GM18873 (cell line): Measurements from ENCODE around the gene MT1B.

Experiments used
- ATAC-seq: cut with Tn5 transposase; IDR thresholded peaks from one replicate; pipeline ENCODE4 v1.9.1; 2021; ENCODE audit warnings: mild to moderate bottlenecking, moderate library complexity, moderate number of reproducible peaks; ENCODE audit not compliant: unreplicated experiment, low FRiP score

Gene MT1B

GRCh38 chr16:56683424-56684172 lies 31.9 kb downstream of the MT1B start:
- no peak for ATAC-seq

GRCh38 chr16:56684256-56684925 lies 32.7 kb downstream of the MT1B start:
- ATAC-seq: no peak

- no peak for ATAC-seq
Observed at GRCh38 chr16:56684926-56685590, 33.4 kb downstream of the MT1B start.

- ATAC-seq: no peak
Observed at GRCh38 chr16:56686758-56687157, 35.1 kb downstream of the MT1B start.

GRCh38 chr16:56688762-56689161 lies 37.1 kb downstream of the MT1B start:
- no peak for ATAC-seq

GRCh38 chr16:56689171-56689570 lies 37.5 kb downstream of the MT1B start:
- ATAC-seq: no peak

GRCh38 chr16:56690420-56691122 lies 38.9 kb downstream of the MT1B start:
- no peak for ATAC-seq

- no peak for ATAC-seq
Observed at GRCh38 chr16:56691885-56692284, 40.2 kb downstream of the MT1B start.

- ATAC-seq: no peak
Observed at GRCh38 chr16:56695246-56695645, 43.6 kb downstream of the MT1B start.

GRCh38 chr16:56697456-56698155 lies 45.9 kb downstream of the MT1B start:
- no peak for ATAC-seq

GRCh38 chr16:56700195-56700594 lies 48.5 kb downstream of the MT1B start:
- ATAC-seq: no peak

GRCh38 chr16:56700631-56701030 lies 48.9 kb downstream of the MT1B start:
- no peak for ATAC-seq

- no peak for ATAC-seq
Observed at GRCh38 chr16:56701534-56701933, 49.8 kb downstream of the MT1B start.
